Gastrocnemius medialis (tissue), 4 donors: Measurements from ENCODE around the gene AKAP12. TPM values are rescaled to one million over a fixed set of nuclear protein-coding genes. Genes with fewer than 3 reads are reported as not detected.
A peak's percentile ranks its signal among the peaks of the same experiment; 100 is the strongest.

Source experiments
- ATAC-seq, 2 donors: fragments of 150-250 bp; one replicate each; pipeline ENCODE4 v1.9.1; 2016
- DNase-seq, 2 donors: peaks; one replicate each; pipeline ENCODE4 v3.0.0-alpha.2; 2019
- H3K27ac ChIP-seq, 4 donors: fragments of 200-600 bp; sonication (generic); 1 replicate in 1 of 4; 2 replicates in 3 of 4; pipeline ENCODE4 v1.5.1; 2016 to 2018; ENCODE audit warnings: mild to moderate bottlenecking in 2 of 4, moderate library complexity in 1 of 4
- H3K27me3 ChIP-seq, 3 donors: fragments of 200-600 bp; sonication (generic) in 2 of 3; 1 replicate in 1 of 3; 2 replicates in 2 of 3; pipeline versions ENCODE4 v1.5.1 to v1.6.0; 2016 to 2019; ENCODE audit warnings: mild to moderate bottlenecking in 1 of 3, moderate library complexity in 1 of 3
- H3K36me3 ChIP-seq, 2 donors: fragments of 200-600 bp; sonication (generic) in 1 of 2; one replicate each; pipeline ENCODE4 v1.5.1; 2017 to 2018
- H3K4me1 ChIP-seq, 2 donors: fragments of 200-600 bp; sonication (generic) in 1 of 2; one replicate each; pipeline ENCODE4 v1.5.1; 2016 to 2017; ENCODE audit warnings: mild to moderate bottlenecking in 2 of 2
- H3K4me3 ChIP-seq, 4 donors: fragments of 200-600 bp; sonication (generic) in 3 of 4; 1 replicate in 1 of 4; 2 replicates in 3 of 4; pipeline ENCODE4 v1.5.1; 2016 to 2019; ENCODE audit warnings: mild to moderate bottlenecking in 2 of 4
- H3K9me3 ChIP-seq, 3 donors: fragments of 200-600 bp; sonication (generic) in 2 of 3; 1 replicate in 1 of 3; 2 replicates in 2 of 3; pipeline ENCODE4 v1.5.1; 2016 to 2019
- POLR2A ChIP-seq, 2 donors: fragments of 450-650 bp; IDR thresholded peaks; one replicate each; pipeline ENCODE4 v1.6.1; 2017; ENCODE audit warnings: antibody characterized with exemption in 2 of 2, mild to moderate bottlenecking in 2 of 2, moderate library complexity in 2 of 2
- in situ Hi-C, 4 donors: fragments of 200-750 bp; cut with MboI; loops; one replicate each; pipeline versions ENCODE4 v1.15.0 to v1.8.0; 2017; ENCODE audit warnings: low sequenced_read_pairs in 4 of 4
- intact Hi-C: fragments of 100-400 bp; cut with DNase I; formaldehyde crosslinking; loops from one replicate; pipeline ENCODE4 v1.15.1; 2023; ENCODE audit warnings: low total_unique reads
- total RNA-seq, 4 donors: library from RNA; depleted of rRNA; stranded (reverse); fragments of >200 nt; gene quantifications; one replicate each; pipeline versions ENCODE4 v1.1.0 to v1.2.3, GENCODE V29; 2016
- TF ChIP-seq, protein P1 (sequence below), 5 experiments: fragments of 450-650 bp in 3 of 5; fragments of 200-600 bp in 2 of 5; sonication (generic) in 2 of 5; IDR thresholded peaks in 4 of 5; conservative IDR thresholded peaks in 1 of 5; 1 replicate in 4 of 5; 2 replicates in 1 of 5; pipeline ENCODE4 v1.5.1; 2016 to 2019; ENCODE audit warnings: antibody characterized with exemption in 5 of 5, mild to moderate bottlenecking in 3 of 5, moderate library complexity in 3 of 5

The AKAP12 gene
- total RNA-seq, 4 donors from 2014 or later = 6.4 to 17.3 (median 9.8) TPM

DNA sequence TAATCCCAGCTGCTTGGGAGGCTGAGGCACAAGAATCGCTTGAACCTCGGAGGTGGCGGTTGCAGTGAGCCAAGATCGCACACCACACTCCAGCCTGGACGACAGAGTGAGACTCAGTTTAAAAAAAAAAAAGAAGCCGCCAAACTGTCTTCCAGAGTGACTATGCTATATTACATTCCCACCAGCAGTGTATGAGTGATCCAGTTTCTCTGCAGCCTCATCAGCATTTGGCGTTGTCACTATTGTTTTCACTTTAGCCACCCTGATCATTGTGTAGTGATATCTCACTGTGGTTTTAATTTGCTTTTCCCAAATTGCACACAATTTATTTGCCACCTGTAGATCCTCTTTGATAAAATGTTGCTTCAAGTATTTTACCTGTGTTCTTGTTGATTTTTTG is 6.0 kb upstream of the AKAP12 start:
- no peaks in the 10 kb centered on the region for H3K9me3 ChIP-seq
- no peak overlapping the region for H3K27ac ChIP-seq
- in situ Hi-C loops (no loop called here), intact Hi-C loops (no loop called here)
- peaks cover 0 to 3% (median 0%) of the 10 kb centered on the region in 3 donors for H3K27me3 ChIP-seq
- no peak for DNase-seq
- ATAC-seq = no peak
- no peaks in the 10 kb centered on the region for H3K36me3 ChIP-seq
- H3K4me1 ChIP-seq = no peaks in the 10 kb centered on the region
- H3K4me3 ChIP-seq = no peak overlapping the region
- TF ChIP-seq POLR2A (IDR thresholded peaks at IDR 0.05) = no peak
- TF ChIP-seq, protein P1, sequence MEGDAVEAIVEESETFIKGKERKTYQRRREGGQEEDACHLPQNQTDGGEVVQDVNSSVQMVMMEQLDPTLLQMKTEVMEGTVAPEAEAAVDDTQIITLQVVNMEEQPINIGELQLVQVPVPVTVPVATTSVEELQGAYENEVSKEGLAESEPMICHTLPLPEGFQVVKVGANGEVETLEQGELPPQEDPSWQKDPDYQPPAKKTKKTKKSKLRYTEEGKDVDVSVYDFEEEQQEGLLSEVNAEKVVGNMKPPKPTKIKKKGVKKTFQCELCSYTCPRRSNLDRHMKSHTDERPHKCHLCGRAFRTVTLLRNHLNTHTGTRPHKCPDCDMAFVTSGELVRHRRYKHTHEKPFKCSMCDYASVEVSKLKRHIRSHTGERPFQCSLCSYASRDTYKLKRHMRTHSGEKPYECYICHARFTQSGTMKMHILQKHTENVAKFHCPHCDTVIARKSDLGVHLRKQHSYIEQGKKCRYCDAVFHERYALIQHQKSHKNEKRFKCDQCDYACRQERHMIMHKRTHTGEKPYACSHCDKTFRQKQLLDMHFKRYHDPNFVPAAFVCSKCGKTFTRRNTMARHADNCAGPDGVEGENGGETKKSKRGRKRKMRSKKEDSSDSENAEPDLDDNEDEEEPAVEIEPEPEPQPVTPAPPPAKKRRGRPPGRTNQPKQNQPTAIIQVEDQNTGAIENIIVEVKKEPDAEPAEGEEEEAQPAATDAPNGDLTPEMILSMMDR (IDR thresholded peaks at IDR 0.05 in 4 of 5, conservative IDR thresholded peaks at IDR 0.05 in 1 of 5) = no peak

DNA sequence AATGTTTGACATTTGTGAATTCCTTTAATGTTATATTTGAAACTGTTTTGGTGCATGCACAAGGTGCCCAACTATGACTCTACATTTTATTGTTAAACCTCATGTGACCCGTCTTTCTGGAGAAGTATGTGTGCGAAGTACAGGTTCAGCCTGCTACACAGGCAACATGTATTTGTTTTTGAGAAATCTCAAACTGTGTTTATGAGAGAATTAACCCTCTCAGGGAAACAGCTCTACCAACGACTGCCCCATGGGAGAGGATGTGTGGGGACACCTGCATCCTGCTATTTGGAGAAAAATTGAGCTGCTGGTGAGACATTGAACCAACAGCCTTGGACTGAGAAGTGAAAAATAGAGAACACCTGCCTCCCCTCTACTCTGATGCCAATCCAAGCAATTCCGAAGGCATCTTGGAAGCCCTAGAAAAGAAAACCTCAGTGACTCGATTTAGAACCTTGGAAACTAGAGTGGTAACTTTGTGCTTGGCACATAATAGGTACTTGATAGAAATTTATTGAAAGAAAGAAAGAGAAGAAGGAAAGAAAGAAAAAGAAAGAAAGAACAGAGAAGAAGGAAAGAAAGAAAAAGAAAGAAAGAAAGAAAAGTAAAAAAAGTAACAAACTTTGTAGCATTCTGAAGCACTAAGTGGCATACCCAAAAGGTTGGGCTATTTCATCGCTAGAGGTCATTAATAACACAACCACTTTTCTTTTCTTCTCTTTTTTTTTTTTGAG is 2.9 kb upstream of the AKAP12 start:
- intact Hi-C loops (no loop called here), in situ Hi-C loops (no loop called here)
- Histone ChIP-seq H3K36me3 (no peaks in the 10 kb centered on the region), H3K27me3 (peaks cover 0 to 25% (median 10%) of the 10 kb centered on the region in 3 donors), H3K27ac (no peak overlapping the region), H3K4me3 (no peak overlapping the region), H3K4me1 (peaks cover 5 to 8% of the 10 kb centered on the region in 2 donors), H3K9me3 (no peaks in the 10 kb centered on the region)
- ATAC-seq = no peak
- DNase-seq = no peak
- no peak for TF ChIP-seq POLR2A (IDR thresholded peaks at IDR 0.05)
- TF ChIP-seq, protein P1 (IDR thresholded peaks at IDR 0.05 in 4 of 5, conservative IDR thresholded peaks at IDR 0.05 in 1 of 5) = no peak

DNA sequence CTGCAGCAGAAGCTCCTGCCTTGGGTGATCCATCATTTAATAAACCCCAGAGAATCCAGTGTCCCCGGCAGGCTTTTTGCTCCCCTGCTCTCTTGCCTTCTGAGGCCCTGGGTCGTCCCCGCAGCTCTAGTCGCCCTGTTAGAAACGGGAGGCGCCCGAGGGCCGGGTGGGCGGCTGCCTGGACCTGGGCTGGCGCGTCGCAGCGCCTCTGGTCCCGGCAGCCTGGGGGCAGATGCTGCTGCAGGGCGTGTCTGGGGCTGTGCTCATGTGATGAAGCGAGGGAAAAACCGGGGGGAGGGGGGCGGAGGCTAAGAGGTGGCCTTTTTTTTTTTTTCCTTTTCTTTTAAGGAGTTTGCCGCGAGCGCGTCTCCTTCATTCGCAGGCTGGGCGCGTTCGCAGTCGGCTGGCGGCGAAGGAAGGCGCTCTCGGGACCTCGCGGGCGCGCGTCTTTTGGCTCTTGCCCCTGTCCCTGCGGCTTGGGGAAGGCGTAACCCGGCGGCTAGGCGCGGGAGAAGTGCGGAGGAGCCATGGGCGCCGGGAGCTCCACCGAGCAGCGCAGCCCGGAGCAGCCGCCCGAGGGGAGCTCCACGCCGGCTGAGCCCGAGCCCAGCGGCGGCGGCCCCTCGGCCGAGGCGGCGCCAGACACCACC is 394 bp downstream of the AKAP12 start:
- ATAC-seq (peak; percentile 67 to 74), DNase-seq (peak; percentile 35 to 67)
- in situ Hi-C loops = no loop called here
- Histone ChIP-seq H3K27ac (peak overlapping the region; percentile 72 to 82 (median 78)), H3K4me1 (peaks cover 5 to 8% of the 10 kb centered on the region in 2 donors), H3K4me3 (peak overlapping the region; percentile 60 to 71 (median 66)), H3K36me3 (no peaks in the 10 kb centered on the region), H3K9me3 (no peaks in the 10 kb centered on the region), H3K27me3 (peaks cover 3 to 31% (median 18%) of the 10 kb centered on the region in 3 donors)
- peak; percentile 40 to 43 for TF ChIP-seq POLR2A (IDR thresholded peaks at IDR 0.05)
- TF ChIP-seq, protein P1 (IDR thresholded peaks at IDR 0.05 in 4 of 5, conservative IDR thresholded peaks at IDR 0.05 in 1 of 5) = no peak
- intact Hi-C loops = loop anchor here (1.0 kb wide), 1 partner anchor 84 kb away; no protein-coding TSS in a partner anchor

DNA sequence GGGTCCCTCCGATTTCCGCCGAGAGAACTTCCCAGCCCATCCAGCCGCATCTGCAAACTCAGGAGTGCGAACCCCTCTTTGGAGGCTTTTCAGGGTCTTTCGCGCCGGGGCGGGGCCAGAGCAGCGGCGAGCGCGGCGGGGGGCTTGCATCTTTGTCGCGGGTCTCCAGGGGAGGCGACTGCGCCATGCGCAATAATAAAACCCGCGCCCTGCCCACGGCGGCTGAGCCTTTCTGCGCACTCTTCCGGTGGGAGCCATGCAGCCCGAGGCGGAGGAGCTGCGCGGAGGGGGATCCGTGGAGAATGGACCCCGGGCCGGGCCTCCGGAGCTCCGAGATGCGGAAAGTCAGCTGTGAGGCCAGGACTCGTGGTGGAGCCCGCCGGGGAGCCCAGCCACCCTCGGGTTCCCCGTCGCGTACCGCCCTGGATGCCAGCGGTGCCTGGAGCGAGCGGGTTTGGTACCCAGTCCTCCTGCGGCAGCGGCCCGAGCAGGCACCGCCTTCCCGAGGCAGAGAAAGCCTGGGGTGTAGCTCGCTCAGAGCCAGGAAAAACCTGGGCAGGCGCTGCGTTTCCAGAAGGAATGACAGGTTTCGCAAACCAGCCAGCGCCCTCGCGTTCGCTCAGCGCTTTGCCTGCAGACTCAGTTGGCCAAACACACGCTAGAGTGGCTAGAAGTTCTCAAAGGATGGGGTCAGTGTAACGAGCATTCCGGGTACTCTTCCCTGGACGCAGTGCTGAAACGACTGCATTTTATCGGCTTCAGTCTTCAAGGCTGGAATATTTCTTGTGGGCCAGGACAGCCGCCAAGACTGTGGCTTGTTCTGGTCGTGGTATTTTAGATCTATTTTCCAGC is 1.2 kb downstream of the AKAP12 start:
- in situ Hi-C loops (no loop called here), intact Hi-C loops (loop anchor here (1.0 kb wide), 1 partner anchor 83 kb away; no protein-coding TSS in a partner anchor)
- Histone ChIP-seq H3K4me1 (peaks cover 5 to 8% of the 10 kb centered on the region in 2 donors), H3K27me3 (peaks cover 3 to 31% (median 18%) of the 10 kb centered on the region in 3 donors), H3K9me3 (no peaks in the 10 kb centered on the region), H3K27ac (peak overlapping the region; percentile 72 to 82 (median 78)), H3K4me3 (peak overlapping the region; percentile 60 to 71 (median 66)), H3K36me3 (no peaks in the 10 kb centered on the region)
- peak in 1 of 2 donors; percentile 10 for TF ChIP-seq POLR2A (IDR thresholded peaks at IDR 0.05)
- TF ChIP-seq, protein P1 (IDR thresholded peaks at IDR 0.05 in 4 of 5, conservative IDR thresholded peaks at IDR 0.05 in 1 of 5) = no peak
- DNase-seq = peak; percentile 10 to 32
- peak in 1 of 2 donors; percentile 26 for ATAC-seq
